Measurements from ENCODE around the gene PANX2. TPM values are rescaled to one million over a fixed set of nuclear protein-coding genes. Genes with fewer than 3 reads are reported as not detected.

PANX2 gene
- total and polyA plus RNA-seq, 2 experiments from 2014 or later, result 0.44 to 2.1 TPM

GRCh38 chr22:50211147-50211546 is 40.6 kb downstream of the PANX2 start:
- H3K9me3 ChIP-seq (ENCODE audit: low read depth), result no peaks in the 10 kb centered on the region
- peaks cover 50% of the 10 kb centered on the region for H3K79me2 ChIP-seq
- DNase-seq (ENCODE audit: low spot score), result no peak
- no peaks in the 10 kb centered on the region for H3K36me3 ChIP-seq (replicated peaks; ENCODE audit: insufficient read depth, low read depth)
- H4K20me1 ChIP-seq (ENCODE audit: insufficient read depth, poor library complexity, severe bottlenecking), result peaks cover 28% of the 10 kb centered on the region
- H3K27ac ChIP-seq, result no peak overlapping the region
- 96% methylated on average over 14 of the region's 14 CpGs for WGBS (ENCODE audit: low lambda C conversion rate, missing lambda C conversion rate)
- no peak overlapping the region for H2AFZ ChIP-seq
- H3K27me3 ChIP-seq, result no peaks in the 10 kb centered on the region
- TF ChIP-seq EZH2 (IDR thresholded peaks at IDR 0.05; ENCODE audit: borderline replicate concordance) (no peak), CTCF (IDR thresholded peaks at IDR 0.05; ENCODE audit: poor library complexity) (no peak), EZH2phosphoT487 (IDR thresholded peaks at IDR 0.05; ENCODE audit: low read depth, severe bottlenecking, unreplicated experiment) (no peak)
- H3K9me2 ChIP-seq (replicated peaks; ENCODE audit: insufficient read depth), result no peaks in the 10 kb centered on the region
- no peak overlapping the region for H3K4me2 ChIP-seq
- no peaks in the 10 kb centered on the region for H3K4me1 ChIP-seq (ENCODE audit: insufficient read depth)
- no peak overlapping the region for H3K4me3 ChIP-seq

GRCh38 chr22:50213263-50213662 is 42.7 kb downstream of the PANX2 start:
- H3K27me3 ChIP-seq, result no peaks in the 10 kb centered on the region
- no peaks in the 10 kb centered on the region for H3K36me3 ChIP-seq (replicated peaks; ENCODE audit: insufficient read depth, low read depth)
- no peak for TF ChIP-seq EZH2phosphoT487 (IDR thresholded peaks at IDR 0.05; ENCODE audit: low read depth, severe bottlenecking, unreplicated experiment)
- no peak for TF ChIP-seq CTCF (IDR thresholded peaks at IDR 0.05; ENCODE audit: poor library complexity)
- no peak for TF ChIP-seq EZH2 (IDR thresholded peaks at IDR 0.05; ENCODE audit: borderline replicate concordance)
- WGBS (ENCODE audit: low lambda C conversion rate, missing lambda C conversion rate), result 97% methylated on average over 9 of the region's 9 CpGs
- no peaks in the 10 kb centered on the region for H3K9me3 ChIP-seq (ENCODE audit: low read depth)
- peaks cover 28% of the 10 kb centered on the region for H4K20me1 ChIP-seq (ENCODE audit: insufficient read depth, poor library complexity, severe bottlenecking)
- H2AFZ ChIP-seq, result no peak overlapping the region
- peaks cover 43% of the 10 kb centered on the region for H3K79me2 ChIP-seq
- no peak for DNase-seq (ENCODE audit: low spot score)
- no peaks in the 10 kb centered on the region for H3K9me2 ChIP-seq (replicated peaks; ENCODE audit: insufficient read depth)
- H3K4me1 ChIP-seq (ENCODE audit: insufficient read depth), result no peaks in the 10 kb centered on the region
- H3K4me2 ChIP-seq, result no peak overlapping the region
- H3K27ac ChIP-seq, result no peak overlapping the region
- no peak overlapping the region for H3K4me3 ChIP-seq

- Histone ChIP-seq H3K27me3 (no peaks in the 10 kb centered on the region), H3K79me2 (peaks cover 34% of the 10 kb centered on the region), H3K27ac (no peak overlapping the region), H2AFZ (no peak overlapping the region), H4K20me1 (ENCODE audit: insufficient read depth, poor library complexity, severe bottlenecking) (peaks cover 20% of the 10 kb centered on the region), H3K4me3 (no peak overlapping the region), H3K9me3 (ENCODE audit: low read depth) (no peaks in the 10 kb centered on the region), H3K4me2 (no peak overlapping the region), H3K36me3 (replicated peaks; ENCODE audit: insufficient read depth, low read depth) (no peaks in the 10 kb centered on the region), H3K4me1 (ENCODE audit: insufficient read depth) (no peaks in the 10 kb centered on the region), H3K9me2 (replicated peaks; ENCODE audit: insufficient read depth) (no peaks in the 10 kb centered on the region)
- TF ChIP-seq EZH2 (IDR thresholded peaks at IDR 0.05; ENCODE audit: borderline replicate concordance) (no peak), EZH2phosphoT487 (IDR thresholded peaks at IDR 0.05; ENCODE audit: low read depth, severe bottlenecking, unreplicated experiment) (no peak), CTCF (IDR thresholded peaks at IDR 0.05; ENCODE audit: poor library complexity) (no peak)
- DNase-seq (ENCODE audit: low spot score), result no peak
- 96% methylated on average over 14 of the region's 17 CpGs for WGBS (ENCODE audit: low lambda C conversion rate, missing lambda C conversion rate)
Measured at GRCh38 chr22:50215297-50216054, 44.9 kb downstream of the PANX2 start.
